HG03097 (cell line): ENCODE data around the gene PTX4.

Experiments
- ATAC-seq: cut with Tn5 transposase; IDR thresholded peaks from one replicate; pipeline ENCODE4 v1.9.1; 2021; ENCODE audit not compliant: unreplicated experiment, low FRiP score

Gene PTX4

GRCh38 chr16:1524366-1524765, 35.6 kb upstream of the PTX4 start:
- no peak for ATAC-seq

GRCh38 chr16:1523581-1524245, 35.0 kb upstream of the PTX4 start:
- ATAC-seq, result no peak

- no peak for ATAC-seq
These were observed 31.7 kb upstream of the PTX4 start for GRCh38 chr16:1520461-1520860.

- no peak for ATAC-seq
These were observed 31.1 kb upstream of the PTX4 start for GRCh38 chr16:1519831-1520230.

GRCh38 chr16:1518626-1519135, 29.9 kb upstream of the PTX4 start:
- ATAC-seq, result no peak

GRCh38 chr16:1514507-1514906, 25.8 kb upstream of the PTX4 start:
- no peak for ATAC-seq

GRCh38 chr16:1512774-1513173, 24.0 kb upstream of the PTX4 start:
- no peak for ATAC-seq

GRCh38 chr16:1511662-1512569, 23.2 kb upstream of the PTX4 start:
- ATAC-seq, result no peak

GRCh38 chr16:1510941-1511351, 22.2 kb upstream of the PTX4 start:
- ATAC-seq, result no peak

- no peak for ATAC-seq
These were observed 21.5 kb upstream of the PTX4 start for GRCh38 chr16:1510272-1510671.

GRCh38 chr16:1509307-1510221, 20.8 kb upstream of the PTX4 start:
- ATAC-seq, result no peak

GRCh38 chr16:1508494-1509187, 19.9 kb upstream of the PTX4 start:
- no peak for ATAC-seq

- ATAC-seq, result no peak
These were observed 17.9 kb upstream of the PTX4 start for GRCh38 chr16:1506494-1507213.

- no peak for ATAC-seq
These were observed 17.2 kb upstream of the PTX4 start for GRCh38 chr16:1505912-1506311.

- no peak for ATAC-seq
These were observed 16.5 kb upstream of the PTX4 start for GRCh38 chr16:1505073-1505844.

- ATAC-seq, result no peak
These were observed 14.6 kb upstream of the PTX4 start for GRCh38 chr16:1503110-1503955.

- no peak for ATAC-seq
These were observed 13.6 kb upstream of the PTX4 start for GRCh38 chr16:1502092-1503004.
